C4-2B (cell line): ENCODE results near the gene CD58.

Experiments
- ZFX ChIP-seq: fragments of 450-650 bp; IDR thresholded peaks from 2 replicates; pipeline ENCODE4 v1.6.1; 2017
- TF ChIP-seq, protein P1 (sequence below): fragments of 450-650 bp; conservative IDR thresholded peaks from 2 replicates; pipeline ENCODE4 v1.5.1; 2017; ENCODE audit warnings: mild to moderate bottlenecking

DNA sequence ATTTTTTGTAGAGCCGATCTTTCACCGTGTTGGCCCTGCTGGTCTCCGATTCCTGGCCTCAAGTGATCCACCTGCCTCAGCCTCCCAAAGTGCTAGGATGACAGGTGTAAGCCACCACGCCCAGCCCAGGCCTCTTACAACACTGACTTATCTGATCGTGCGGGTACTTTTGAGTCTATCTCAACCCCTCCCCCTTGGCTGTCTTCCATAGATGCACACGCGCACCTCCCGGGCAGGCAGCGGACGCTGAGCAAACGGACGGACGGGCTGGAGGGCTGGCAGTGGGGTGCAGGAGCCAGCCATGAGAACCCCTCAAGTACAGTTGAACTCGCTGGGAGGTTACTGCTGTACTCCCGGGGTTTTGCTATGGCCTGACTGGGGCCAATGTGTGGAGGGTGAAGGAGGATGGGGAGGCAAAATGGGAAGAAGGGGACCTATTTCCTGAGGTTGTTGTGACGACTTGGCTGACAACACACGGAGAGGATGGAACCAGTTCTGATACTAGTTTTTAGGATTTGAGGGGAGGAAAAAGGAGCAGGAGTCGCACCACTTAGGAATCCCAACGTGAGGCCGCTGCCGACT is 959 bp downstream of the CD58 start:
- TF ChIP-seq, protein P1, sequence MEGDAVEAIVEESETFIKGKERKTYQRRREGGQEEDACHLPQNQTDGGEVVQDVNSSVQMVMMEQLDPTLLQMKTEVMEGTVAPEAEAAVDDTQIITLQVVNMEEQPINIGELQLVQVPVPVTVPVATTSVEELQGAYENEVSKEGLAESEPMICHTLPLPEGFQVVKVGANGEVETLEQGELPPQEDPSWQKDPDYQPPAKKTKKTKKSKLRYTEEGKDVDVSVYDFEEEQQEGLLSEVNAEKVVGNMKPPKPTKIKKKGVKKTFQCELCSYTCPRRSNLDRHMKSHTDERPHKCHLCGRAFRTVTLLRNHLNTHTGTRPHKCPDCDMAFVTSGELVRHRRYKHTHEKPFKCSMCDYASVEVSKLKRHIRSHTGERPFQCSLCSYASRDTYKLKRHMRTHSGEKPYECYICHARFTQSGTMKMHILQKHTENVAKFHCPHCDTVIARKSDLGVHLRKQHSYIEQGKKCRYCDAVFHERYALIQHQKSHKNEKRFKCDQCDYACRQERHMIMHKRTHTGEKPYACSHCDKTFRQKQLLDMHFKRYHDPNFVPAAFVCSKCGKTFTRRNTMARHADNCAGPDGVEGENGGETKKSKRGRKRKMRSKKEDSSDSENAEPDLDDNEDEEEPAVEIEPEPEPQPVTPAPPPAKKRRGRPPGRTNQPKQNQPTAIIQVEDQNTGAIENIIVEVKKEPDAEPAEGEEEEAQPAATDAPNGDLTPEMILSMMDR = no peak
- TF ChIP-seq ZFX = no peak
